B cell (primary cell): ENCODE results near the gene ESR1. TPM values are rescaled to one million over a fixed set of nuclear protein-coding genes. Genes with fewer than 3 reads are reported as not detected.

ENCODE experiments used
- ATAC-seq: fragments of 200-7000 bp; cut with Tn5 transposase; one replicate; pipeline ENCODE4 v1.10.0; 2021; ENCODE audit warnings: low read depth, mild to moderate bottlenecking, moderate number of reproducible peaks, moderate library complexity
- CTCF ChIA-PET: fragments of 350-600 bp; sonication (Branson Sonifier 250); formaldehyde crosslinking; loops from one replicate; lab custom pipeline; 2021; ENCODE audit warnings: antibody characterized with exemption, inconsistent platforms; lab: Charles Lee
- POLR2A ChIA-PET: fragments of 350-600 bp; sonication (Branson Sonifier 250); formaldehyde crosslinking; loops from one replicate; lab custom pipeline; 2021; ENCODE audit warnings: antibody characterized with exemption; lab: Charles Lee
- DNase-seq: peaks from one replicate; pipeline ENCODE4 v3.0.0; 2013
- H2AFZ ChIP-seq: 2 replicates; pipeline ENCODE4 v1.6.1; 2012; ENCODE audit warnings: mild to moderate bottlenecking, low read depth, low read length; ENCODE audit not compliant: insufficient read depth, poor library complexity, severe bottlenecking
- H3K27ac ChIP-seq, 2 donors: 1 replicate in 1 of 2; 2 replicates in 1 of 2; pipeline ENCODE4 v1.5.1; 2012 to 2013; ENCODE audit warnings: low read length in 2 of 2, mild to moderate bottlenecking in 2 of 2, moderate library complexity in 1 of 2
- H3K27me3 ChIP-seq, 4 experiments: fragments of 200-600 bp in 1 of 4; sonication (generic) in 1 of 4; replicated peaks in 1 of 4; 1 replicate in 2 of 4; 2 replicates in 2 of 4; pipeline versions ENCODE4 v1.6.1 to v1.7.0; 2013 to 2016; ENCODE audit warnings: low read length in 3 of 4, mild to moderate bottlenecking in 2 of 4, mixed read lengths in 1 of 4, moderate library complexity in 1 of 4; ENCODE audit not compliant: insufficient read depth in 4 of 4, control insufficient read depth in 3 of 4; ENCODE audit errors: control extremely low read depth in 1 of 4
- H3K36me3 ChIP-seq, 2 experiments: replicated peaks in 1 of 2; 1 replicate in 1 of 2; 2 replicates in 1 of 2; pipeline versions ENCODE4 v1.6.1 to v1.7.1; 2013; ENCODE audit warnings: low read length in 1 of 2; ENCODE audit not compliant: insufficient read depth in 2 of 2, control insufficient read depth in 1 of 2; ENCODE audit errors: control extremely low read depth in 1 of 2, extremely low read depth in 1 of 2
- H3K4me1 ChIP-seq, 2 donors: fragments of 200-600 bp in 1 of 2; sonication (generic) in 1 of 2; 1 replicate in 1 of 2; 2 replicates in 1 of 2; pipeline versions ENCODE4 v1.5.1 to v1.6.1; 2013 to 2017; ENCODE audit warnings: low read length in 2 of 2; ENCODE audit not compliant: control insufficient read depth in 2 of 2, insufficient read depth in 2 of 2
- H3K4me2 ChIP-seq: replicated peaks from 2 replicates; pipeline ENCODE3; 2012; ENCODE audit warnings: mild to moderate bottlenecking, low read depth, low read length; ENCODE audit not compliant: poor library complexity, severe bottlenecking
- H3K4me3 ChIP-seq, 5 experiments: fragments of 200-600 bp in 1 of 5; sonication (generic) in 1 of 5; 1 replicate in 3 of 5; 2 replicates in 2 of 5; pipeline versions ENCODE4 v1.5.1 to v1.7.0; 2011 to 2016; ENCODE audit warnings: low read length in 4 of 5, mild to moderate bottlenecking in 4 of 5, low read depth in 2 of 5, control low read depth in 1 of 5, moderate library complexity in 1 of 5; ENCODE audit not compliant: insufficient read depth in 1 of 5; ENCODE audit errors: control extremely low read depth in 1 of 5, extremely low read depth in 1 of 5
- H3K79me2 ChIP-seq: fragments of 200-600 bp; sonication (generic); one replicate; pipeline ENCODE4 v1.6.0; 2016; ENCODE audit warnings: low read length; ENCODE audit not compliant: control insufficient read depth, insufficient read depth
- H3K9ac ChIP-seq: fragments of 200-600 bp; sonication (generic); 2 replicates; pipeline ENCODE4 v1.6.1; 2017; ENCODE audit warnings: mild to moderate bottlenecking, low read length, moderate library complexity
- H3K9me3 ChIP-seq, 3 donors: one replicate each; pipeline versions ENCODE4 v1.6.1 to v1.7.1; 2013; ENCODE audit warnings: low read length in 2 of 3; ENCODE audit not compliant: control insufficient read depth in 2 of 3, insufficient read depth in 1 of 3; ENCODE audit errors: control extremely low read depth in 1 of 3
- H4K20me1 ChIP-seq: 2 replicates; pipeline ENCODE4 v1.6.0; 2012; ENCODE audit warnings: mild to moderate bottlenecking, low read length; ENCODE audit not compliant: insufficient read depth, control insufficient read depth, poor library complexity, severe bottlenecking
- H3K27ac Mint-ChIP-seq: one replicate; pipeline ENCODE4 v1.8.0; 2021; ENCODE audit warnings: mixed read lengths
- H3K27me3 Mint-ChIP-seq: one replicate; pipeline ENCODE4 v1.8.0; 2021; ENCODE audit warnings: mixed read lengths
- H3K4me1 Mint-ChIP-seq: one replicate; pipeline ENCODE4 v1.8.0; 2021; ENCODE audit warnings: mixed read lengths
- H3K4me3 Mint-ChIP-seq: one replicate; pipeline ENCODE4 v1.8.0; 2021; ENCODE audit warnings: mixed read lengths
- H3K9me3 Mint-ChIP-seq: one replicate; pipeline ENCODE4 v1.8.0; 2022; ENCODE audit warnings: mixed read lengths; ENCODE audit not compliant: insufficient read depth
- CTCF ChIP-seq: fragments of 200-600 bp; IDR thresholded peaks from one replicate; pipeline ENCODE4 v1.8.0; 2022; ENCODE audit warnings: antibody characterized with exemption, mild to moderate bottlenecking
- EZH2 ChIP-seq: IDR thresholded peaks from 2 replicates; pipeline ENCODE4 v1.6.1; 2012; ENCODE audit warnings: borderline replicate concordance, low read depth, mild to moderate bottlenecking, moderate library complexity, low read length; ENCODE audit not compliant: insufficient read depth, poor library complexity, severe bottlenecking
- WGBS: methylation state at CpG from one replicate; pipeline ENCODE4 v1.1.5; 2013; ENCODE audit warnings: missing lambda C conversion rate; ENCODE audit not compliant: insufficient coverage; 5-methylcytosine and 5-hydroxymethylcytosine counted together
- intact Hi-C: fragments of 100-400 bp; cut with micrococcal nuclease; formaldehyde crosslinking; loops from one replicate; pipeline ENCODE4 v1.10.0; 2022
- polyA plus RNA-seq: library from polyadenylated mRNA; depleted of rRNA; stranded (reverse); fragments of >200 nt; gene quantifications from 2 replicates; pipeline ENCODE4 v1.2.3, GENCODE V29; 2012
- total RNA-seq, 2 donors: library from RNA; stranded (reverse); fragments of 120-200 nt in 1 of 2; gene quantifications; 1 replicate in 1 of 2; 2 replicates in 1 of 2; pipeline versions ENCODE4 v1.2.3 to v1.2.4, GENCODE V29; 2013 to 2022

Gene ESR1
- total and polyA plus RNA-seq, 2 donors (not counting 1 experiment from before 2014, with no cell fraction given), result 0.46 to 5.9 TPM

- ATAC-seq (no peak), DNase-seq (no peak)
- peaks cover 0 to 2% of the 10 kb centered on the region in 2 donors for H3K4me1 ChIP-seq
- CTCF ChIA-PET, result no interaction called here
- H3K27me3 Mint-ChIP-seq, result no peaks in the 10 kb centered on the region
- H2AFZ ChIP-seq, result no peak overlapping the region
- H4K20me1 ChIP-seq, result no peaks in the 10 kb centered on the region
- peaks cover 0 to 3% (median 2%) of the 10 kb centered on the region in 3 donors for H3K9me3 ChIP-seq
- no peak overlapping the region for H3K4me3 ChIP-seq
- H3K27ac ChIP-seq, result no peak overlapping the region
- 92% methylated on average over 1 of the region's 4 CpGs for WGBS
- H3K79me2 ChIP-seq, result peaks cover 35% of the 10 kb centered on the region
- POLR2A ChIA-PET, result no interaction called here
- H3K27ac Mint-ChIP-seq, result no peak overlapping the region
- TF ChIP-seq EZH2, result no peak
- TF ChIP-seq CTCF, result no peak
- H3K27me3 ChIP-seq, result no peaks in the 10 kb centered on the region
- H3K4me3 Mint-ChIP-seq, result no peak overlapping the region
- peaks cover 30 to 64% of the 10 kb centered on the region in 2 experiments for H3K36me3 ChIP-seq
- H3K4me1 Mint-ChIP-seq, result peaks cover 11% of the 10 kb centered on the region
- H3K4me2 ChIP-seq, result no peak overlapping the region
- peaks cover 1% of the 10 kb centered on the region for H3K9me3 Mint-ChIP-seq
- intact Hi-C loops, result no loop called here
- no peak overlapping the region for H3K9ac ChIP-seq
Observed at GRCh38 chr6:152176268-152176667, 368.8 kb downstream of the ESR1 start.
